HFF-Myc (cell line): ENCODE data around the gene DRD3.

Experiments used
- DNase-seq: peaks from one replicate; pipeline ENCODE4 v3.0.0-alpha.2; 2011; ENCODE audit warnings: low read depth; ENCODE audit errors: extremely low read depth
- H3K4me3 ChIP-seq: replicated peaks from 2 replicates; pipeline ENCODE4 v1.5.1; 2011; ENCODE audit warnings: low read depth, mild to moderate bottlenecking, control low read depth, low read length
- TF ChIP-seq, protein P1 (sequence below): IDR thresholded peaks from 2 replicates; pipeline ENCODE4 v1.5.1; 2012; ENCODE audit warnings: mild to moderate bottlenecking, low read depth, low read length, control low read depth; ENCODE audit errors: missing control alignments

DRD3 gene

DNA sequence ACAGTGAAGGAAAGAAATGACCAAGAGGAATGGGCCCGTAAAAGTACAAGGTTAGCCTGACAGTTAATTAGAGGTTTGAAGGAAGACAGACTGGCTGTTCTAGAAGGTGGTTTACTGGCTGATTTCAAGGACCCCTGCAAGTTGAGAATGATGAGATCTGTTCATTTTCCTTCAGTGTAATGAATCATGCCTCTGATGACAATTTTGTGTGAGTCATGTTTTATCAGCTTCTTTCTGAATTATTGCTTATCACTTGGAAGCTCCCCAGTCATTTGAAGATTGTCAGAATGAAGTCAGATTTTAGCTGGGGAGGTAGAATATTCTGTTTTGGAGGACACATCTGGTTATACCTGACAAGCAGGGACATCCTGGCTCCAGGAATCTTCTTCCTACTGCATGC lies 50.6 kb downstream of the DRD3 start:
- no peak overlapping the region for H3K4me3 ChIP-seq
- TF ChIP-seq, protein P1, sequence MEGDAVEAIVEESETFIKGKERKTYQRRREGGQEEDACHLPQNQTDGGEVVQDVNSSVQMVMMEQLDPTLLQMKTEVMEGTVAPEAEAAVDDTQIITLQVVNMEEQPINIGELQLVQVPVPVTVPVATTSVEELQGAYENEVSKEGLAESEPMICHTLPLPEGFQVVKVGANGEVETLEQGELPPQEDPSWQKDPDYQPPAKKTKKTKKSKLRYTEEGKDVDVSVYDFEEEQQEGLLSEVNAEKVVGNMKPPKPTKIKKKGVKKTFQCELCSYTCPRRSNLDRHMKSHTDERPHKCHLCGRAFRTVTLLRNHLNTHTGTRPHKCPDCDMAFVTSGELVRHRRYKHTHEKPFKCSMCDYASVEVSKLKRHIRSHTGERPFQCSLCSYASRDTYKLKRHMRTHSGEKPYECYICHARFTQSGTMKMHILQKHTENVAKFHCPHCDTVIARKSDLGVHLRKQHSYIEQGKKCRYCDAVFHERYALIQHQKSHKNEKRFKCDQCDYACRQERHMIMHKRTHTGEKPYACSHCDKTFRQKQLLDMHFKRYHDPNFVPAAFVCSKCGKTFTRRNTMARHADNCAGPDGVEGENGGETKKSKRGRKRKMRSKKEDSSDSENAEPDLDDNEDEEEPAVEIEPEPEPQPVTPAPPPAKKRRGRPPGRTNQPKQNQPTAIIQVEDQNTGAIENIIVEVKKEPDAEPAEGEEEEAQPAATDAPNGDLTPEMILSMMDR = no peak
- DNase-seq = no peak

DNA sequence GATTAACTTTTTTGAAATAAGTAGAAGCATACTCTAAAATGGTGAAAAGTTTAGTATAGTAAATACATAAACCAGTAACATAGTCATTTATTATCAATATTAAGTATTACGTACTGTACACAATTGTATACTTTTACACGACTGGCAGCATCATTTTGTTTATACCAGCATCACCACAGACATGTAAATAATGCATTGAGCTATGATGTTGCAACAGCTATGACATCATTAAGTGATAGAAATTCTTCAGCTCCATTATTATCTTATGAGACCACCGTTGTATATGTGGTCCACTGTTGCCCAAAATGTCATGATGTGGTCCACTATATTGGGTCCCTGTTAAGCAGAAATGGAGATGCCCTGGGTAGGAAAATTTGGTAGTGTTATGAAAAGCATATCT lies 51.3 kb downstream of the DRD3 start:
- H3K4me3 ChIP-seq = no peak overlapping the region
- DNase-seq = no peak
- TF ChIP-seq, protein P1 = no peak

DNA sequence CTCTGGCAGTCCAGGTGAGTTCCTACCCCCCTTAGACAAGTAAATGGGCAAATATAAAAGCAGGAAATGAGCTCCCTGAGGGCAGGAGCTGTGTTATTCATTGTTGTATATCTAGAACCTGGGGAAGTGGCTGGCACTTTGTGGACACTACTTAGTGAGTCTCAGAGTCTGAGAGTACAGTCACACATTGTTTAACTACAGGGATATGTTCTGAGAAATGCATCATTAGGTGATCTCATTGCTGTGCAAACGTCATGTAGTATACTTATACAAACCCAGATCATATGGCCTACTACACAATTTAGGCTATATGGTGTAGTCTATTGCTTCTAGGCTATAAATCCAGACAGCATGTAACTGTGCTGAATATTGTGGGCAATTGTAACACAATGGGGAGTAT lies 52.4 kb downstream of the DRD3 start:
- no peak for DNase-seq
- H3K4me3 ChIP-seq = no peak overlapping the region
- TF ChIP-seq, protein P1 = no peak

DNA sequence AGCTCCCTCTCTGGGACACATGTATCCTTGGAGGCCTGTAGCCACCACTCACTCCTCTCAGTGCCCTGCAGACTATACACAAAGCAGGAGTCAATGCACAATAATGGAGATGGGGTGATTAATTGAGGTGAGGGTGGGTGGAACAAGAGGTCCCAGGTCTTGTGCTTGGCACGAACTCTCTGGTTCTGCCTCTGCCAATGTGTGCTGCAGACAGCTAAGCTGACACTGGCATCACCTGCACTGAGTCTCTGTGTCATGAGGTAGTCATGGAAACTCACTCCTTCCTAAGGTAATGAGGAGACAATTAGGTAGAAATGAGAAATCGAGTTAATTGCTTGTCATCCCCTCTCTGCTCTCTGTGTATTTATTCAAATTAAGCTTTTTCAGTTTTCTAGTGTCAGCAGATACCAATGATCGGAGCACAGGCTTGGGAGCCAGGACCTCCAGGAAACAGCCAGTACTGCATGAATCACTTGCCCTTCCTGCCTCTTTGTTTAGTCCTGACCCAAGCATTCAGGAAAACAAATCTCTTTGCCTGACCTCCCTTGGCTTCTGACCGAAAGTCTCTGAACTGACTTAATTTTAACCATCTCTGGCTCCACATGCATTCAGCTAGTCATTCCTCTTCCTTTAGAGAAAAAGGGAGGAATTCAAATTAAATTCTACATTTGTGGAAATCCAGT lies 56.7 kb downstream of the DRD3 start:
- TF ChIP-seq, protein P1 = no peak
- DNase-seq = no peak

DNA sequence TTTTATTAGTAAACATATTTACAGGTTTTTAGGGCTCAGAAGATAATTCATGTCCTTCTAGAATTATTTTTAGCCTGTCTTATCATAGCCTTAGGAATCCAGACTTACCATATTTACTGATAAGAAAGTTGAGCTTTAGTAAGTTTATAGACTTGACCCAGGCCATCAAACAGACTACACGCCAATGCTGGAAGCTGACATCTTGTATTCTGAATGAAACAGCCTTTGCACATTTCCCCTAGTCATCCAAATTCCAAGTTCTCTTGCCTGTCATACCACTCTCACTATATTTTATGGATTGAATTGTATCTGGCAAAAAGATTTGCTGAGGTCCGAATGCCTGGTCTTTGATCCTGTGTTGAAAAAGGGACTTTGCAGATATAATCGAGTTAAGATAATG lies 58.6 kb downstream of the DRD3 start:
- no peak for DNase-seq
- TF ChIP-seq, protein P1 = no peak
- H3K4me3 ChIP-seq = no peak overlapping the region

More for the DNA sequence above, 56.7 kb downstream of the DRD3 start:
- H3K4me3 ChIP-seq = no peak overlapping the region

DNA sequence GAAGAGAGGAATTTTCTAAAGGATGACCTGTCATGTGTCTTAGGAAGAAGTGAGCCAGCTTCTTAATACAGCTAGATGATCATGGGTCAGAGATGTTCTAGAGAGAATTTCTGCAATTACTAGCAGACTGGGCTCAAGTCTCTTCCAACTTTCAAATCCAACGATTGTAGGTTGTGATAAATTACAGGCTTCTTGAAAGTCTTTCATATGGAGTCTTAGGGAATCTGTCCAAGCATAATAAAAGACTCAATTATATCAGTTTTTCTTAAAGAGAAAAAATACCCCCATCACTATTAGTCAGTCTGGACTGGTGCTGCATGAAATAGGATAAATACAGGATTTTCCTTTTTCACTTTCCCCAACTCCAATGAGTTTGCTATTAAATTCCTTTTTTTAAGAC lies 59.1 kb downstream of the DRD3 start:
- TF ChIP-seq, protein P1 = no peak
- no peak overlapping the region for H3K4me3 ChIP-seq
- no peak for DNase-seq

DNA sequence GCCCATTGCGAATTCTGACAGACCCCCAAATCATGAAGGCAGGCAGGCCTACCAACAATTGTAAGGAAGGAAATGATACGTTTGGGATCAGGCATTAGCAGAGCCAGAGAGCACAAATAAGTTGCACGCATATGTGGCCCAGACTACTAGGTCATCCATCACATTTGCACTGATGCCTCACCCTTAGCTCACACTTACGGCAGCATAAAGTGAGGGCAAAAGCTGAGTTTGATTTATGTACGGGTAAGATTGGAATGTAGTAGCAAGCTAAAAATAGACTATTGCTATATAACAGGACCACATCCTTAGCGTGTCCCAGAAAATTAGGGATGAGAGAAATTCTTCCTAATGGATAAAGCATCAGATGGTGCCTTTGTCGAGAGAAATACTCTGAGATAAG lies 63.7 kb downstream of the DRD3 start:
- no peak for DNase-seq
- H3K4me3 ChIP-seq = no peak overlapping the region
- TF ChIP-seq, protein P1 = no peak
